CD4-positive, alpha-beta T cell treated with Interleukin-6 at 100 ng/mL for 8 hours (primary cell): ENCODE results near the gene TMEM106C.

Source experiments
- DNase-seq: peaks from one replicate; pipeline ENCODE4 v3.0.0-alpha.2; 2020; ENCODE audit warnings: mixed read lengths, low spot score

TMEM106C gene, protein sequence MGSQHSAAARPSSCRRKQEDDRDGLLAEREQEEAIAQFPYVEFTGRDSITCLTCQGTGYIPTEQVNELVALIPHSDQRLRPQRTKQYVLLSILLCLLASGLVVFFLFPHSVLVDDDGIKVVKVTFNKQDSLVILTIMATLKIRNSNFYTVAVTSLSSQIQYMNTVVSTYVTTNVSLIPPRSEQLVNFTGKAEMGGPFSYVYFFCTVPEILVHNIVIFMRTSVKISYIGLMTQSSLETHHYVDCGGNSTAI

DNA sequence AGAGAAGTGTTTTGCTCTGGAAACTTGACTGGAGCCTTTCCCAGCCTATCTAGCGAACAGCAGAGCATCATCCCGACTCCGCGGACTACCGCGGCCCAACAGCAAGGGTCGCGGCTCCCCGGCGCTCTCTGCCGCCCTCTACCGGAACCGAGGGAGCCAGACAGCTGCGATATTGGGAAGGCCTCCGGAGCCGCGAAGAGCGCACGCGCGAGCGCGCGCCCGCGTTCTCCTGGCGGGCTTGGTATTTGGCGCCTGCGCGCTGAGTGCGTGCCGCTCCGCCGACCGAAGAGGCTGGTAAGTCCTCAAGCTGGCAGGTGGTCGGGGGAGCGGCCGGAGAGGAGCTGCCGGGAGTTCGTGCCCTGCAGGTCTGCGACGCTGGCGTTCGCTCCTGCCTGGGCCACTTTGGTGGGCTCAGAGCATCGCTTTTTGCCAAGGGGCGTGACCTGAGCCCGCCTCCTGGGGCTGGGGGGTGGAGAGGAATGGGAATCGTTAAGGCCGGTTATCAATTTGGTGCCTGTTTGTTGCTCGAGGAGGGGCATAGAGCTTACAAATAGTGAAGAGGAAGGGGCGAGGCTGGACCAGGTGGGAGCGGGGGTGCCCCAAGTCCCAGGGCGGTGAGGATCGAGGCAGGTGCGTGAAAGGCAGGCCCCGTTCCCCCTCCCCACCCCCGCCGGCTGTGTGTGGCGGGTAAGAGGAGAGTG is at the start of gene TMEM106C:
Gene TMEM106C, plus strand, starts transcription at position 257 of the 701 bp plus-strand sequence. CDS start 641 bp downstream, outside the sequence.
- peak; percentile 92 for DNase-seq

DNA sequence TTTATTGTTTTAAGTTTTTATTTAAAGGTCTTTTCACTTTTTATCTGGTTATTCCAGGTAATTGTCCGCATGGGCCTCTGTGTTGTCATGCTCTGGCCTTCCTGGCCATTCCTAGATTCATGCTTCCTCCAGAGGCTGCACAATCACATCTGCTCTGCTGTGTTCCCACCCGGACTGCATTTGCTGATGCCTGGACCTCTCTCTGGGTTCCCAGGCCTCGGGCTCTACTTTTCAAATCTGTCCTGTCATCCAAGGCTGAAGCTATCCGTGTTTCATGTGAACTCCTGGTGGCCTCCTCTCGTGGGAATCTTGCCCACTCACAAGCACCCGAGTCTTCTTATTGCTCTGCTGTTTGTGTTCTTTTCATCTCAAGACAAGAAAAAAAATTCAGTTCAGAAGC is 42.5 kb upstream of the TMEM106C start:
- no peak for DNase-seq

DNA sequence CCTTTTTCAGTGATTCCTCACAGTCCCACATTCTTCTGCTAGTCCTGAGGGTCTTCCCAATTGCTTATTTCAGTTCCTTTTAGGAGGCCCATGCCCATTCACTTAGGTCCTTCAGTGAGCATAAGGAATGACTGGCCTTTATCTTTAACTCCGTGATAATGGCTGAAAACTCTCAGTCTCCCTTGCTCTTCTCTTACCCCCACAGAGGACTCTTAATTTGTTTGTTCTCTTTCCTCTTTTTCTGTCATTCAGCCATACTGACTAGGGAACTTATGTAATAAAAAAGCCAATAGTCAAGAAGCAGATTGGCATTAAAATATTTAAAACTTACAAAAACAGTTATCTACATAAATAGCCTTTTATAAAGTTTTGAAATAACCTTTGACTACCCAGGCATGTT is 41.5 kb upstream of the TMEM106C start:
- no peak for DNase-seq

DNA sequence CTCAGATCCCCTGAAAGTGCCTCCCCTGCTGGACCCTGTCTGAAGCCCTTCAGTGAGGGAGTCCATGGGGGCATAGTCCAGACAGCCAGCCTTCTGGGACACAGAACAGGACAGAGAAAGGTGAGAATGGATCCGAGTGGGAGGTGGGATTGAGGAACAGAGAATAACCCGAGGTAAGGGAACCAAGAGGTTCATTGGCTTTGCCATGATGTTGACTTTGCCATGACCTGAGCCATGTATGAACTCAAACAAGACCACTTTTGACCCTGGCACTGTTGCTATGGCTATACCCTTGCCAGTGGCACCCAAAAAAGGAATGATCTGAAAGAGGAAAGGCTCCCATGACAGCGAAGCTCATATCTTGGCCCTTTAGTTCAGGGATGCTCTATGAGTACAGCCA is 36.0 kb upstream of the TMEM106C start:
- no peak for DNase-seq

DNA sequence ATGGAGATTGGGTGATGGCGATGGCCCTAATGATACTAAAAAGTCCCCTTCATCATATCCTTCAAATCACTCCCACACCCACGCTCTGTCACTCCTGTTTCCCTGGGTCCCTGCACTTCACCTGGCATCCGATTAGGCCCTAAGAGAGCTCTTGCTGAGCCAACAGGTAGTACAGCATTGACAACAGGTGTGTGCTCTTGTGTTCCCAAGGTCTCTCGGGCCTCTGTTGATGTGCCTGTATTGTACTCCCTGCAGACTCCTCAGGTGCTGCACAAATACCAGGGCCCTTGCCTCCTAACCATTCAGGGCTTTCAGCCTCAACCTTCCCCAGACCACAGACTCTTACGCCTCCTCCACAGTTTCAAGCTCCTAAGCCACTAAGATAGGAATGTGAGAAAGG is 32.8 kb upstream of the TMEM106C start:
- no peak for DNase-seq

DNA sequence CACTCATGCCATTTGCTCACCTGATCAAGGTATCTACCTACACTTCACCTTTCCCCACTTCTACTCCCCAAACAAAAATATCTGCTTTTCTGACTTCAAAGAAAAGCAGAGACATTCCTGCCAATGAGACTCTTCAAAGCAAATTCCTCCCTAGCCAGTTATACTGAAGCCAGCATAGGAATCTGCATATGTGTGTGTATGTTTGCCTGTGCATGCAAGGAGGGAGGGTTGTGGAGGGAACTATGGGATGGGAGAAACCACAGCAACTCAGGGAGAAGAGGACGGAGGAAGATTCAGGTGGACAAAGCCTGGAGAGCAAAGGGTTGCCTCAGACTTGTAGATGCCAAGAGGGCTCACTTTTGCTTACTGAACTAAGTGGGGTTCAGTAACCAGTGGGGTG is 32.2 kb upstream of the TMEM106C start:
- no peak for DNase-seq

DNA sequence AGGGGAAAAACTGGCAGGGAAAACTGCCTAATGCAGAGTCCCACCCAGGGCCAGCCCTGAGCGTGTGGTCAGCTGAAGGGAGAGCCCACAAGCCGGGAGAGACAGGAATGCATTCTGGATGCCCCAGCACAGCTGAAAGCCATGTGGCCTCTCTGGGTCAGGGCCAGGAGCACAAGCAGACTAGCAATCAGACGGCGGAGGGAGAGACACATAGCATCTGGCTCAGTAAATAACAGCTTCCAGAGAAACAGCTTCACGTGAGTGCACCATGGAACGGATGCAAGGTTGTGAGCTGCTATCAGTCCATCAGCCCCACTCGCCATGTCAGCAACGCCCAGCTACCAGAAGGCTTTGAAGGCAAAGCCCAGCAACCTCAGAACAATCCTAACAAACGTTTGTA is 28.2 kb upstream of the TMEM106C start:
- DNase-seq: no peak

DNA sequence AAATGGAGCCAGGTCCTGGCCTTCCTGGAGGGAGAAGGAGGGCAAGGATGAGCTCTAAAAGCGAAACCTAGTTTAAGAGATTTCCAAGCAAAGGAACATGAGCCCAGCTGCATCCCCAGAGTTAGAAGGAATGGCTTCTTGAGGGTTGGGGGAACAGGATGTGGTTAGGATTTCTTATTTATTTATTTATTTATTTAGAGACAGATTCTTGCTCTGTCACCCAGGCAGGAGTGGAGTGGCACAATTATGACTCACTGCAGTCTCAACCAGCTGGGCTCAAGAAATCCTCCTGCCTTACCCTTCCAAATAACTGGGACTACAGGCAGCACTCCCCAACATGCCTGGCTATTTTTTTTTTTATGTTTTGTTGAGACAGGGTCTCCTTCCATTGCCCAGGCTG is 25.3 kb upstream of the TMEM106C start:
- DNase-seq: no peak

DNA sequence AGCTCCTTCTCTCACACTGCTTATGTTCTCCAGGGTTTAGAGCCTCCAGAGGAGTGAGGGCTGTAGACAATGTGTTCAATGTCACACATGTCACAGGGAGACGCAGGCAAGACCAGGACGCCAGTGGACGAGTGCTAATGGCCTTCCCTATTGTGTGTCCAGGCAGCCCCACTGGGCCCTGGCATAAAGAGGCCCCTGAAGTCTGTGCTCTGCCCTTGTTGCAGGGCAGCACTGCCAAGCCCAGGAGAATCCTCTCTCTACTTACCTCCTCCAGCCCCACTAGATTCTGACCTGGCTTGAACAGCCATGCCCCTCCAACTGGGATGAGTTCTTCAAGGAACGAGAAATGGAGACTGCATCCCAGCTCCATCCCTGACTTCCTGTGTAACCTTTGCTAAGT is 24.8 kb upstream of the TMEM106C start:
- DNase-seq: no peak

DNA sequence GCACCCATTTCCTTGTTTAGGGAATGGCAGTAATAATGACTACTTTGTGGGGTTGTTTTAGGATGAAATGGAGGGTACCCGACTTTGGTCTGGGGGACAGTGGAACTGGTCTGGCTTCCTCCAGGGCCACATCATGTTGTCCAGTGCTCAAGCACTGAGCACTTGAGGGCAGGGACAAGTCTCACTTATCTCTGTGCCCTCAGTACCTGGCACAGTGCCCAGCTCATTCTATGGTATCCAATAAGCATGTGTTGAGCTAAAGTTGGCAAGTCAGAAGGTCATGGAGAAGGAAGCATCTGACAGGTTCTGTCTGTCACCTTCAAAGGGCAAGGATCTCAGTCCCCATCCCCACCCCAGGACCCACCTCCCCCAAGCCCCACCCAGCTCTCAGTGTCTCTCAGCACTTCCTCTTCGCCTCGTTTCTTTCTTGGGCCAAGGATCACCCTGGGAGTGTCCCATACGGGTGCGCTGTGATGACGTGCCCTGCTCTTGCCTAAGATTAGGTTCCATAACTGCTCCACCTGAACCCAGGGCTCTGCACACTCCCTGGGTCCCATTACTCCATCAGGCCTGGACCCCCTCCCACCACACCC is 24.3 kb upstream of the TMEM106C start:
- DNase-seq: no peak

DNA sequence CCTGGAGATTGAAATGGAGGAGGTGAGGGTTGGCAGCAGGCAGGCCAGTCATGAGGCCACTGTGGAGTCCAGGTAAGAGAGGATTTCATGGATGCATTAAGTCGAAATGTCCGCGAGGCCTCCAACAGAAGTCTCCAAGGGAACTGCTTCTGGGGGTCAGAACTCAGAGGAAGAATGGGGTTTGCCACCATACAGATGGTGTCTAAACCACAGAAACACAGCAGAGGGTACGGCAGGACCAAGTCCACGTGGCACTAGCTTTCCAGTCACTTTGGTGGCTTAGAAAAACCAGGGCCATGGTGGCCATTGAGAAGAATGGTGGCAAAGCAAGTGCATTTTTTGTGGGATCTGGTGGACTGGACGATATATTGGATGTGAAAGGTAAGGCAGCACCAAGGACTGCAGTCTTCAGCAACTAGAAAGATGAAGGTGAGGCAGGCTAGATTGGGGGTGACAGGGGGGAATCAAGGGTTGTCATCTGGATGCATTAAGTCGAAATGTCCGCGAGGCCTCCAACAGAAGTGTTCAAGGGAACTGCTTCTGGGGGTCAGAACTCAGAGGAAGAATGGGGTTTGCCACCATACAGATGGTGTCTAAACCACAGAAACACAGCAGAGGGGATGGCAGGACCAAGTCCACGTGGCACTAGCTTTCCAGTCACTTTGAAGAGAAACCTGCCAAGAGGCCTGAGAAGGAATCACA is 22.5 kb upstream of the TMEM106C start:
- no peak for DNase-seq

DNA sequence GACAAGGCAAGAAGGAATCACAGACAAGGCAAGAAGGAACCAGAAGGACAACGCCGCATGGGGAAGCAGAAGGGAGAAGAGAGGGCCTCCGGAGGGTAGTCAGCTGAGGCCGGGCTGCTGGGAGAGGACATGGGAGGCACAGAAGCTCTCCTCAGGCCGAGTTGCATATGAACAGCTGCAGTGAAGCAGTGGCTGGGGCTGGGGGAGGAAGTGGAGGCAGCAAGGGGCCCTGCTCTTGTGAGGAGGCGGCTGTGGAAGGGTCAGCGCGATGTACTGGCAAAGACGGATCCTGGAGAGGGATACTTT is 22.0 kb upstream of the TMEM106C start:
- DNase-seq: no peak

DNA sequence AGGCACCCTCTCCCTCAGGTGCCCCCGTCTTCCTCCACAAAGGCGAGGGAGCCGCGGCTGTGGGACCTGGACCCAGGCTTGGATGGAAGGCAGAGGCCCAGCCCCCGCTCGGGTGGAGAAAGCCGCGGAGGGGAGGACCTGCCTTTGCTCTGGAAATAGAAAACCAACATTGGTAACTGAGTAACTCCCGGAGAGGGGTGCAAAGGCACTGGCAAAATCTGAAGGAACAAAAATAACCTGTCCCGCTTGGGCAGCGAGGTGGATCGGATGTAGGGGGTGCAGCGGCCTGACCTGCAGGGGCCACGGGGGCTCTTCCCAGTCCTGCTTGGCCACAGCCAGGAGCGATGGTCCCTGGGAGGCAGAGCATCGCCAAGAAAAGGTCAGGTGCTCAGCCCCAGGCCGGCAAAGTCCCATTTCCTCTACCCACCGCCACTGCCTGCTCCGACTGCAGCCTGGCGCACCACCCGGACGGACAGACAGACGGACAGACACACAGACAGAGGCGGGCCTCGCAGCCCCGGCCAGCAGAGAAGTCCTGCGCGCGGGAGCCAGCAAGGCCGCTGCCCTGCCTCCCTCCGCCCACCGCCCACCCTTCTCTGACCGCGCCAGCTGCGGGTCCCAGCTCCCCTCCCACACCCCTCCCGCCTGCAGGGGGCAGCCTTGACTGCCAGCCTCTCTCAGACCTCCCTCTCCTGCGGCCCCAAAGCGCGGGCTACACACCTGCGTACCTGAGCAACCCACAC is 21.4 kb upstream of the TMEM106C start:
- DNase-seq: peak; percentile 26

DNA sequence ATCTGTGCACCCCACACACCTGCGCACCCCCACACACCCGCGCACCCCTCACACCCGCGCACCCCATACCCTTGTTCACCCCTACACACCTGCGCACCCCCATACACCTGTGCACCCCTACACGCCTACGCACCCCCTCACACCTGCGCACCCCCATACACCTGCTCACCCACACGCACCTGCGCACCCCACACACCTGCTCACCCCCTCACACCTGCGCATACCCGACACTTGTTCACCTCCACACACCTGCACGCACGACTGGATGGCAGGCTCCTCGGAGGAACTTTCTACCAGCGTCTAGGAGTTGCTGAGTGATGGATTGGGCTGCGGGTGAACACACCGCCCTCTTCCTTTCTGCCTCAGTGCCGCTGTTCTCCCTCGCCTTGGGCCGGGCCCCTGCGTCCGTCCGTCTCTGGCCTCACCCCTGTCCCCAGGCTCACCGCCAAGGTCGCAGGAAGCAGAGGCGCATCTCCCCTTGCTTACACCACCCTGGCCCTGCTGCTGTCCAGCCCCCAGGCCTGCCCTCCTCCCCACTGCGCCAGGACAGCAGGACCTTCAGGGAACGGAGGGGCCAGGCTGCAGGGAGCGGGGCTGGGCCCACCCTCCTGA is 20.7 kb upstream of the TMEM106C start:
- DNase-seq: no peak

DNA sequence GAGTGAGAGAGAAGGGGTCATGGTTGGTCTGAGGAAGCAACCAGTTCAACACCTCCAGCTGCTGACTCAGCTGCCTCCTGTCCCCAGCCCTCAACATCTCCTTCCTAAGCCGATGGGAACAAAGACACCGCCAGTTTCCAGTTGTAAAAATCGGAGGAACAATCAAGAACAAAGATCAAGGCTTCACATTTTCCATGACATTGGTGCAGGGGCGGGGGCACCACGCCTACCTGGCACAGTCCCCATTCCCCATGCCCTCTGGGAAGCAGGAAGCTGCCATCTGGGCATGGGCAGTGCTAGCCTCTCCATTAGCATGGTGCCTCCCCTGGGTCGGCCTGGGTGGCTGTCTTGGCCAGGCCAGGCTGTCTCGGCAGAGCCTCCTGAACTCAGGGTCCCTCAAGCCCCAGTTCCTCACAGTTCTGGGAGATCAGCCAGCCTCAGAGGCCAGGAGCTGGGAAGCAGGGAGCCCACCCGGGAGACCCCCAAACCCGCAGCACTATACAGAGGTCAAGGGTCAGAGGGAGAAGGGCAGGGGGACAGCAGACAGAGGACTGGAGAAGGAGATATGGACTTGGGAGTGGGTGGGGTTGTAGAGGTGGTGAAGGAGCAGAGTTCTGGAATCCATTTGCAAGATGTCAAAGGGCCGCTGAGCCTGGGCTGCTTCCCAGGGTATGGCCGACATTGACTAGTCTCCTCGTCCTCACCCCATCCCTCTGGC is 19.6 kb upstream of the TMEM106C start:
- DNase-seq: no peak

DNA sequence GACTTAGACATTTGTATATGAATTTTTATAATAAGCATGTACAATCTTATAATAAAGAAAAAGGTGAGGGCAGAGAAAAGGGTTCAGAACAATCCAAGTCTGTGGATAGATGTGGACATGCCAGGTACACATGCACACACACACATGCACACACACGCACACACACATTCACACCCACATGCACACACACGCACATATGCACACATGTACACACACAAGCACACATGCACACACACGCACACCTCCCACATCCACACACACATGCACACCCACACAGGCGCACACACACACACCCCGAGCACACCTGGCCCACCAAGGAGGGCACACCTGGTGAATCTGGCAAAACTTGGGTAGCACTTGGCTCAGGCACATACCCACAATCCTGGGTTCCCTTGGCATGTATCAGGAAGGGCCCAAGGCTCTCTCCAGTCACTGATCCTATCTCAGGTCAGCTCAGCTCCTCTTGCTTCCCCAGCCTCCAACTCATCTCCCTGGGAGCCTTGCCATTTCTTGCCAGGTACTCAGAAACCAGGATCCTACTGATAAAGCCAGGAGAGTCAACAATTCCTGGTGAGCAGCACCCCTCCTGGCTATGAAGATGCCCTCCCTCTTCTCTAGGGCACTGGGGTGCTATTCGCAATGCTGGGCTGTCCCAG is 18.6 kb upstream of the TMEM106C start:
- no peak for DNase-seq

DNA sequence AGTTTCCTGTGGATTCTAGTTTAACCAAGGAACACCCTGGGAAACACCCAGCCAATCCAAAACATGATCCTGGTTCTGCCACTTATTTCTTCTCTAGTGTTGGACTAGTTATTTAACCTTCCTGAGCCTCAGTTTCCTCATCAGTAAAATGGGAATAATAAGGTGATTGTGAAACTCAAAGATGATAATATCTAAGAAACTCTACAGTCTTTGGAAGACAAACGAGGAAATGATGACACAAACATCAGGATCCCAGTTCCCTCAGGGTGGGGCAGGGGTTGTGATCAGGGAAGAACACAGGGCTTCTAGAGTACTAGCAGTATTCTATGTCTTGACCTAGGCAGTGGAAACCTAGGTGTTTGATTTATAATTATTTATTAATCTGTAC is 18.1 kb upstream of the TMEM106C start:
- no peak for DNase-seq

DNA sequence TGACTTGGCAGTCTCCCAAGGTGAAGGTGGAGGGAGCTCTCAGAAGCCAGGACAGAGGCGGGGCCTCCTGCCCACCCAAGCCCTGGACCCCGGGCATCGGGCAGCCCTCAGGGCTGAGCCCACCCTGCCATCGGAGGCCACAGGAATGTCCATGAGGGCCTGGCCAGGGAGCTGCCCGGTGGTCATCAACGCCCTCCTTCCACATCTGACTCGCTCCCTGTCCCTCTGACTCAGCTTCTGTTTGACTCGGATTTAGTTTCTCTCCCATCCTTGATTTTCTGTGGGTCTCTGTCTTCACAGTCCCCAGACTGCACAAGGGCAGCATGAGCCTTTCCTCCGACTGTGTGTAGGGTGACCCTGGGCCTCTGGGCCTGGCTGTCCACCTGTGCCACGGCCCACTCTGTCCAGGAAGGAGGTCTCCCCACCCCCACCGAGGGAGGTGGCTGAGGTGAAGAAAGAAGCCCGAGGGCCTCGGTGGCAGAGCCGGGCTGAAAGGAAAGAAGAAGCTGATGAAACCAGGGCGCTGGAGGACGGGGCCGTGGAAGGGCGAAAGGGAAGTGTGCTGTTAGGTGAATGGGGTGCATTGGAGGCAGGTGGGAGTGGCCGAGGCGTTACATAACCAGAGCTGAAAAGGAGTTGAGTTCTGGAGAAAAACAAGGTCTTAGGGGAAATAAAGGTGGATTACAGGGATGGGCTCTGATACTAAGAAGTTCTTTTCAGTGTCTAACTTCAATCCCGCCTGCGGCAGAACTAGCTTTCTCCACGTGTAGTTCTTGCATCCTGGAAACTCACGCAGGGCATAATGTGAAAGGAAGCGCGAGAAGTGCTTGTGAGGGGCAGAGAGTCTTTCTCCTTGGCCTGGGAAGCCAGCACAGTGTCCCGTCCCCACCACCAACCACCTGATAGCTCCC is 16.7 kb upstream of the TMEM106C start:
- DNase-seq: no peak

DNA sequence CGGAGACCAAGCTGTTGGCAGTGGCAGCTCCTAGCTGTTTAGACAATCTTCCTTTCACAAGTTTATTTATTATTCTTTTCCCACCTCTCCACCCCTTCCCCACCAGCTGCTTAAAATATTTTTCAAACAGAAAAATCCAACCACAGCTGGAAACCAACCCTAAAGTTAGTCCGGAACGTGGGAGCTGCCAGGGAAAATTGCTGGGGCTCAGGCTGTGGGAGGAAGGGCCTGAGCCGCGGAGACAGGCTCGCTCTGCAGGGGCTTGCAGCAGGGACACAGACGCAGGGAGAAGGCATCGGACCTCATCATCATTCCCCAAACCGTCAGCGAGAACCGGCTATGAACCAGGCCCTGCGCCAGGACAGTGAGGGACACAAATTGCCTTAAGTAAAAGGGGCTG is 16.1 kb upstream of the TMEM106C start:
- no peak for DNase-seq
